GM19455 (cell line): ENCODE data around the gene MAGEA11.
"Not testable (repeated sequence)": the region's sequence is repeated elsewhere in the genome, so short reads cannot be mapped to it uniquely, and the experiment has no call there.

Experiments
- ATAC-seq: cut with Tn5 transposase; IDR thresholded peaks from one replicate; pipeline ENCODE4 v1.9.1; 2021; ENCODE audit not compliant: unreplicated experiment

MAGEA11 gene

DNA sequence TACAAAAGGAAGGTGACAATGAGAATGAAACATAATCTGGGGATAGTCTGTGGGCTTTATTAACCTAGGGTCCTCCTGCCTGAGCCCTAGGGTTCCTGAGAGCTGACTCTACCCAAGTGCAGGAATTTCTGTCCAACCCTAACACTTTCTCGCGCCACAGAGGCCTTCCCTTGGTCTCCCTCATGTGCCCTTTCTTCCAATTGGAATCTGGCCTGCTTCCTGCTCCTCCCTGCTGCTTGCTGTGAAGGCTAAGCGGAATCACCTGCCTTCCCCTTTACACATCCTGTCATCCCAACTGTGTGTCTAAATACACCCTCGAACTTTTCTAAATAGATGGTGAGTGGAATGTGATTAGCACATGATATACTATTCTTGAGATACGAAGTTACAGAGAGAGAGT, 5.9 kb downstream of the MAGEA11 start:
- no peak for ATAC-seq

DNA sequence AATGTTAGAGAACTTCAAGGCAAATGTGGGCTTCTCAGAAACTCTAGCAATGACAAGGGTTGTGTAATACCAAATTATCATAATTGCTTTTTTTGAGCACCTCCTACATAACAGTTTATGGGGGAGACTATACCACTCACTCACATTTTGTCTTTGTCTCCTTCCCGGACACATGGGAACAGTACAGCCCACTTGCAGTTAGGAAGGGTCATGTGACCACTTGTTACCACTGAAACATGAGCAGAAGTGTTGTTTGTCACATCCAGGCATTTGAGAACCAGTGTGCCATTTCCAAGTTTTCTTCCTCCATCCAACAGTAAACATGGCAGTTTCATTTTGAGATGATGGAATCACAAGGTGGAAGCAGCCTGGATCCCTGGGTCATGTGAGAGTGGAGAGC, 6.9 kb downstream of the MAGEA11 start:
- ATAC-seq, result no peak

DNA sequence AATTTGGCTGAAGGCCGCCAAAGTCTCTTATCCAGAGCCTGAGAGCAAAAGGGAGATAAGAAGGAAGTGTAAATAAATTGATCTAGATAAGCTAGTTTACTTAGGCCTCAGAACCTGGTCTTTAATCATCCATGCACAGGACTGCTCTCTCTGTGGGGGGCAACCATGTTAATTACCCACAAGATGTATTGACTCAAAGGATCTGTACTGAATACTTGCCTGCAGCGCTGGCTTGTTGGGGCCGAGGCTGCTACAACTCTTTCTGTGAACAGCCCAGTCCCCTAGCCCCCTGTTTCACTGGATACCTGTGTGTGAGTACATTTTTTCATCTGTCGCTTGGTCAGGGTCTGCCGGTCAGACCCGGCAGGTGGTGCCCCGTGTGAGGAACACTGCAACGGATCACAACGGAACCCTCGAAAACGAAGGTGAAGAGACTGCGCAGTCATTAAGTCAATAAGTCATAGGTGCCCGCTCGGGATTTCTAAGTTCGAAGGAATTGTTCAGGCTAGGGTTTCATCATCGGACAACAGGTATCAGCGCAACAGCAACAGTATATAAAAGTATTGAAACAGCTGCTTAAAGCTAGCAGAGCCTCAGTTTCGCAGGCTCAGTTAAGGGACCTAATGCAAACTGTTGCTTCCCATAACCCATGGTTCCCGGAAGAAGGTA, 8.3 kb downstream of the MAGEA11 start:
- no peak for ATAC-seq

DNA sequence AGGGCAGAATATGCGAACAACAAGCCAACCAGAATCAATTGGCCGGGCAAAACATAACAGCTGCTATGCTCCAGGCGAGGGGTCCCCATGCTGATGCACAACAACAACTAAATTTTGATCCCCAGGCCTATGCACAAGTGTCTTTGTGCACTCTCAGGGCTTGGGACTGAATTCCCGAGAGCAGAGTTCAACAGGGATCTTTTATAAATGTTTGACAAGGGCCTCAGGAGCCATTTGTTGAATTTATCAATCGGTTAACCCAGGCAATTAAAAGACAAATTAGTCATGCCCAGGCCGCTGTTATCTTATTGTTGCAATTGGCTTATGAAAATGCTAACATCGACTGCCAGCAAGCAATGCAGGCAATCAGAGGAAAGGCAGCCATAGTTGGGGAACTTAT, 9.4 kb downstream of the MAGEA11 start:
- not testable (repeated sequence) for ATAC-seq

DNA sequence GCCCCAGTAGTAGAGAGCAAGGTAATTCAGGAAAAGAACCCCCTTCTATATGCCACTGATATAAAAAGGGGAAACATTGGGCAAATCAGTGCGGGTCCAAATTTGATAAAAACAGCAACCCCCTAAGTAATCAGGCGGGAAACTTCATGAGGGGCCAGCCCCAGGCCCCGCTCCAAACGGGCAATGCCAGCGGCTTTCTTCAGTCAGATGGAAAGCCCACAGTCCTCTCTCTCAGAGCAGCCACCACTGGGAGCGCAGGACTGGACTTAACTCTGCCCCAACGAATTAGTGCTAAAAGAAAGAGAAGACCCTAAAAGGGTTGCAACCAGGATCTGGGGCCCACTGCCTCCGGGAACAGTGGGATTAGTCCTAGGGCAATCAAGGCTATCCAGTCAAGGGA, 9.9 kb downstream of the MAGEA11 start:
- no peak for ATAC-seq

DNA sequence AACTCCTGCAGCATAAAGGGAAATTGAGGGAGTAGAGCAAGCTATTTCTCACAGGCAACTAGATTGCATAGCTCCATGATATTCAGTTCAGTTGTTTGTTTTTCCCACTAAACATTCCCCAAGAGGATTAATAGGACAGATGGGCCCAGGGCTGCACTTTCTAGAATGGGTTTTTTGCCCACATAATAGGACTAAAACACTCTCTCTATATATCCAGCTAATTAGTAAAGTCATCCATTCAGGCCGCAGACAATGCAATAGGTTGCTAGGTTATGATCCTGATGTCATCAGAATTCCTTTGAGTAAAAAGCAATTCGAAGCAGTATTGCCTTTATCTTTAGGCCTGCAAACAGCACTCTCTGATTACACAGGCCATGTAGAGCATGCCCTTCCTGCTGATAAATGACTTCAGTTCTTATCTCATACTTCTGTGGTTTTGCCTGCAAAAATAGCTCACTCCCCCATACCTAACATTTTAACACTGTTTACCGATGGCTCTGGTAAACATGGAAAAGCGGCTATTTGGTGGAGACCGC, 11.8 kb downstream of the MAGEA11 start:
- ATAC-seq, result not testable (repeated sequence)

DNA sequence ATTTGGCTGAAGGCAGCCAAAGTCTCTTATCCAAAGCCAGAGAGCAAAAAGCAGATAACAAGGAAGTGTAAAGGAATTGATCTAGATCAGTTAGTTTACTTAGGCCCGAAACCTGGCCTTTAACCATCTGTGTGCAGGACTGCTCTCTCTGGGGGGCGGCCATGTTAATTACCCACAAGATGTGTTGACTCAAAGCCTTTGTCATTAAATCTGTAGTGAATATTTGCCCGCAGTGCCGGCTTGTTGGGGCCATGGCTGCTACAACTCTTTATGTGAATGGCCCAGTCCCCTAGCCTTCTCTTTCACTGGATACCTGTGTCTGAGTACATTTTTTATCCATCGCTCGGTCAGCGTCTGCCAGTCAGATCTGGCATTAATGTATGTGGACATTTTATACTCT, 15.4 kb downstream of the MAGEA11 start:
- not testable (repeated sequence) for ATAC-seq

DNA sequence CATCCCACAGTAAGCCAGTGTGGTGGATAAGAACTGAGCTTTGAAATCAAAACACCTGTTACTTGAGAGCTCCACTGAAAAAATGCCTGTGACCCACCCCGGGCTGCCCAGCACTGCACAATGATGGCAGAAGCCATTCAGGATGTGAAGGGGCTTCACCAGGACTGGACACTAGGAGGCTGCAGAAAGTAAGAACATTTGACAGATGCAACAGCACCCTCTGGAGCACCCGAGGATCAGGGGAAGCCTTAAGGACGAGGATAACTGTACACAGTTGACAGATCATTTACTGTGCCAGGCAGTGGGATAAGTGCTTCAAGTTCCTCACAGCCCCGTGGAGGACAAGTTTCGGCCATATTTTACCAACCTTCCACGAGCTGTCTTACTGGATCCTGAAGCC, 30.4 kb downstream of the MAGEA11 start:
- ATAC-seq, result not testable (repeated sequence)

DNA sequence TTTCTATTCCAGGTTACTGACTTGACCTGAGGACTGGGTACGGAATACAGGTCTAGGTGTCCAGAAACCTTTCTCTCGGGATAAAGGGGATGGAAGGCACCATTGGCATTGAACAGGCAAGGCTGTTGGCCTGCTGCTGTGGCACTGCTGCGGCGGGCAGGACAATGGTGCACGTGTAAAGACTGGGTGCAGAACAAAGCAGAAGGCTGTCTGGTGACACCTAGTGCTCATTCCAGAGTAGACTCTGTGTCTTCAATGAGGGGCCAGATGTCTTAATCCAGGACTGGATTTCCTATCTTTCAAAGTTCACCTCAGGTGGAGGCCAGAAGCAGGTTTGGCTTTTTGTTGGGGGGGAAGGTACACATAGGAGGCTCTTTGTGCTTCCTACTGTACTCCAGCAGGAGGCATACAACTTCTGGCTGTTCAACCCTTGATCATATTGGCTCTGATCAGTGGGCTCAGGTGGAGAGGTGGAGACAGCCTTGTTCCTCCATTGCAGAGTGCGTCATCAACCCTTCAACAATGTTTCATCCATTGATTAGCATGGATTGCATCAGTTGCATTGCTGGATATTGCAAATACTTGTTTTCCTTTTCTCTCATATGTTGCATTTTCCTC, 34.6 kb downstream of the MAGEA11 start:
- ATAC-seq, result not testable (repeated sequence)

DNA sequence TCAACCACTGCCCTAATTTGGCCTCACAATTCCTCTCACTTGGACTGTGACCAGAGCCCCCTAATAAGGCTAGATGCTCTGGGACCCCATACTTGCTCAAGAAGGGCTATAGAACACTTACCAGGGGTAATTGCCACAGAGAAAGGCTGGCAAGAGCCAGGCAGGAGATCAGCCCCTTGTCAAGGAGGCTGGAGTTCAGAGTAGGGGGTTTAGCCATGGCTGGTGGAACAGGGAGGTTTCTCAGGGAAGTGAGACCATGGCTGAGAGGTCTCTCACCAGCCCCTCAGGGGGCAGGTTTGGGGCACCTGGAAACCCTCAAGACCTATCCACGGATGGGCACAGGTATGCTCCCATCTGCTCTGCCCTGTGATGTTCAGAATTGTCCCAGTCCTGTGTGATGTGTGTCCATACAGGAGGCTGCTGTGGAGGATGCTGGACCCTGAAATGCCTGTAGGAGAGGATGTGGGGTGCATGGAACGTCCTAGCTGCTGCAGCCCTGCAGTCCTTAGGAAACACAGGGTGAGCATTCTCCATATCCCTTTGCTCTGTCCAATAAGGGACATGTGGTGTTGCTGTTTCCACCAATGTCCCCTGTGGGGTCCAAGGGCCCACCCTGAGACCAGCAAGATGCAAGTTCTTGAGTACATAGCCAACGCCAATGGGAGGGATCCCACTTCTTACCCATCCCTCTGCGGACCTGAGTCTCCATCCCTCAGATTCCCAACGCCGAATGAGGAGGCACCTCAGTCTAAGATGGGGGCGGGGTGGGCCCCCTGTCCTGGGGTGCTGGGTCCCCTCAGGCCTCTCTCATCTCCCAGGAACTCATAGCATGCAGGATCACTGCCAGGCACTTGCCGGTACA, 45.6 kb downstream of the MAGEA11 start:
- ATAC-seq, result no peak

DNA sequence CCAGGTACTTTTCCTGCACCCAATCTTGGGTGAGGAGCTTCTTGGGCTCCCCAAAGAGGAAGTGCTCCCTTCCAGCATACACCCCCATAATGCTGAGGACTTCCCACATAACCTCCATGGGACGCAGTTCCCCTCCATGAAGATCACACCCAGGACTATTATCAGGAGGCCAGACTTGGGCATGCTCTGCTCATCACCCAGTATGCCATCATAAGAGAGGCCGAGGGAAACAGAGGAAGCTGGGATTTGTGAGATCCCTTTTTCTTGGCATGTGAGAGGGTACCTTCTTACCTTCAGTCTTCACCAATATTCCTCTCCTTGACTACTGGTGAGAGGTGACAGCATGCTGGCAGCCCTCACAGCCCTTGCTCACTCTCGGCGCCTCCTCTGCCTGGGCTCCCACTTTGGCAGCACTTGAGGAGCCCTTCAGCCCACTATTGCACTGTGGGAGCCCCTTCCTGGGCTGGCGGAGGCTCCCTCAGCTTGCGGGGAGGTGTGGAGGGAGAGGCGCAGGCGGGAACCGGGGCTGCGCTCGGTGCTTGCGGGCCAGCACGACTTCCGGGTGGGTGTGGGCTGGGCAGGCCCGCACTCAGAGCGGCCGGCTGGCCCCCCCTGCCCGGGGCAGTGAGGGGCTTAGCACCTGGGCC, 46.3 kb downstream of the MAGEA11 start:
- ATAC-seq, result no peak

DNA sequence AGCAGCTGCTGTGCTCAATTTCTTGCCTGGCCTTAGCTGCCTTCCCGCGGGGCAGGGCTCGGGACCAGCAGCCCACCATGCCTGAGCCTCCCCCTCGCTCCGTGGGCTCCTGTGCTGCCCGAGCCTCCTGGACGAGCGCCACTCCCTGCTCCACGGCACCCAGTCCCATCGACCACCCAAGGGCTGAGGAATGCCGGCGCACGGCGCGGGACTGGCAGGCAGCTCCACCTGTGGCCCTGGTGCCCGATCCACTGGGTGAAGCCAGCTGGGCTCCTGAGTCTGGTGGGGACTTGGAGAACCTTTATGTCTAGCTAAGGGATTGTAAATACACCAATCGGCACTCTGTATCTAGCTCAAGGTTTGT, 46.8 kb downstream of the MAGEA11 start:
- not testable (repeated sequence) for ATAC-seq

DNA sequence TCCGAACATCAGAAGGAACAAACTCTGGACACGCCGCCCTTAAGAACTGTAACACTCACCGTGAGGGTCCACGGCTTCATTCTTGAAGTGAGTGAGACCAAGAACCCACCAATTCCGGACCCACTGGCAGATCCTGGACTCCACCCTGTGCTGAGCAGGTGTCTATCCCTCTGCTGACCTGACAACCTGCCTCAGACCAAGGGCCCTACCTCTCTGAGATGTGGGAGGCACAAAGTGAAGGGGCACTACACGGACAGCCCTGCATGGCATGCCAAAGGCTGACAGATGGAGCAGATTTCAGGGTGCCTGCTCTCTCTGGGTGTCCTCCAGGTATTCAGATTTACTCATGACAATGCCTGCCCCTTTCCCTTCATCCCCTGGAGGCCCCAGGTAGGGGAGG, 48.0 kb downstream of the MAGEA11 start:
- ATAC-seq, result no peak

DNA sequence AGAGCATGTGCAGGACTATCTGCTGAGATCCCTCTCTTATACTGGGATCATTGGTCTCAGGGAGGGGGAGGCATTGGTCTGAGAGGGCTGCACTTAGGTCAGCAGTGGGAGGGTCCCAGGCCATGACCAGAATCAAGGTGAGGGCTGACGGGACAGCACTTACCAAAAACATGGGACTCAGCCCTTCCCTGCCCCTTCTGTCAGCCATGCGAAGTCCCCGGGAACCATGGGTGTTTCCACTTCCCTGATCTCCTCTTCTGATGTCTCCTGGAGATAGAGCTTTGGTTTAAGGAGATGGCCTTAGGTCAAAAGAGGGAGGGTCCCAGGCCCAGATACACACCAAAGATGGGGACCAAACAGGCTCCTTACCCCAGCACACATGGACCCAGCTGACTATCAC, 49.1 kb downstream of the MAGEA11 start:
- no peak for ATAC-seq

DNA sequence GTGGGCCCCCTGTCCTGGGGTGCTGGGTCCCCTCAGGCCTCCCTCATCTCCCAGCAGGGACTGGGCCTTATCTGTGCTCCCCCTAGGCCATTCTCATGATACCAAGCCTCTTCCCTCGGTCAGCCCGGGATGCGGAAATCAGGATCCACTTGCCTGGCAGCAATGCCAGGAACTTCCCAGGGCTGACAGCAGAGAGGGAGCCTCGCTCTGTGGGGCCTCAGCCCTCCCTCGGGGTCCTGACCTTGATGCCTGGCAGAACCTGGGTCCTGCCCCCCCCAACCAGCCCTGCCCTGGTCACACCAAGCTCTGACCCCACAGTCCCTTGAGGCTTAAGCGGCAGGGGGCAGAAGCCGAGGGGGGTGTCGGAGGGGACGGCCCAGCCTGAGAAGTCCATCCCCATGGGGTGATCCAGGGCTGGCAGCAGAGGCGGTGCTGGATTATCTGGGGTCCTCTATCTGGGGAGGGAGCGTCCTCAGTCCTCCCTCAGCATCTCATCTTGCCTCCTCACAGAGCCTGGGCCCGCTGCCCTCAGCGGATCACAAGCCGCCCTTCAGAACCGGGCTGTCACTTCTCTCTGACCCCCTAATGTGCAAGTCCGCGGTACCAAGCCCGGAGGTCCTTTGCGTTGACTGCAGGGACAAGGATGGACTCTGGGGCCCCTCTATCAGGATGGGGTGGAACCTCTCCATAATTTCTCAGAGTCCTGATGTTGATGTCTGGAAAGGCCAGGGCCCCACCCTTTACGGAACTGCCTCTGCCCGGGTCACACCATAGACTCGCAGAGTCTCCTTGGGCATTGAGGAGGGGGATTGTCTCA, 50.2 kb downstream of the MAGEA11 start:
- not testable (repeated sequence) for ATAC-seq

DNA sequence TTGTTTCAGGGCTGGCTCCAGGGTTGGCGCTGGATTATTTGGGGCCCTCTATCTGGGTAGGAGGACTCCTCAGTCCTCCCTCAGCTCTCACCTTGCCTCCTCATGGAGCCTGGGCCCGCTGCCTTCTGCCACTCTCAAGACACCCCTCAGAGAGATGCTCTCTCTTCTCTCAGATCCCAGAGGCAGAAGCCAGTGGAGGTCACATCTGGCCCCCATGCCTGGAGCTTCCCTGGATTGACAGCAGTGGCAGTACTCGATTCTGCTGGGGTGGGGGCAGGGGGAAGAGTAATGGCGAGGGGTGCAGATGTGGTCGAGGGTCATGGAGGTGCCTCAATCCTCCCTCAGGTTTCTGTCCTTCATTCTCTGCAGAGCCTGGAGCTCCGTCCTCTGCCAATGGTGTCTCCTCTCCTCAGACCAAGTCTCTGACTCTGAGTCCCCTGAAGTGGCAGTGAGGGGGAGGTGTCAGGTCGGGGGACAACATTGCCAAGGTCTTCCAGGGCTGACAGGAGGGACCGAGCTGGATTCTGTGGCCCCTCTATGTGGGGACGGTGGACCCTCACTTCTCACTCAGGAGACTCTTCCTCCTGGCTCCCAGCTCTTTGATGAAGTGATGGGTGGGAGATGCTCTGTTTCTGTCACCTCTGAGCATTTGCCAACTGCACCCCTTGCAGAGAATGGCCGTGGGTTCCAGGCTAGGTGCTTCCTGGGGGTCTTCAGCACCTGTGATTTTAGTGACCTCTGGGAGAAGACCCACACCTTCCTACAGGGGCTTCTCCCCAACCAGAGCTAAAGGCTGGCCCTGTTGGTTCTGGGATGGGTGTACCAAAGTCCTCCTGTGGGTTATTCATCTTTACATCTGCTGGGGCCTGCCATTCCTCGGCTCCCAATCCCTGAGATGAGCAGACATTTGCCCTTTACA, 51.1 kb downstream of the MAGEA11 start:
- ATAC-seq, result no peak
